DOHH2 (cell line): ENCODE data around the gene DPYD.

Experiments used
- H3F3A ChIP-seq: fragments of 200-600 bp; sonication (generic), shearing (Covaris generic); 2 replicates; pipeline ENCODE4 v1.6.0; 2016; ENCODE audit warnings: antibody characterized with exemption, mild to moderate bottlenecking; ENCODE audit not compliant: control insufficient read depth, insufficient read depth
- H3K27ac ChIP-seq: fragments of 200-600 bp; sonication (generic); 2 replicates; pipeline ENCODE4 v1.5.1; 2014; ENCODE audit warnings: low read depth, mild to moderate bottlenecking, low read length, moderate library complexity
- H3K27me3 ChIP-seq: fragments of 200-600 bp; sonication (generic); 2 replicates; pipeline ENCODE4 v1.6.1; 2014; ENCODE audit warnings: mild to moderate bottlenecking, low read length, mixed read lengths; ENCODE audit not compliant: control insufficient read depth
- H3K36me3 ChIP-seq: fragments of 200-600 bp; sonication (generic); 2 replicates; pipeline ENCODE4 v1.6.1; 2014; ENCODE audit warnings: mild to moderate bottlenecking, low read length, moderate library complexity, mixed read lengths; ENCODE audit not compliant: control insufficient read depth
- H3K4me1 ChIP-seq: fragments of 200-600 bp; sonication (generic); 2 replicates; pipeline ENCODE4 v1.6.1; 2014; ENCODE audit warnings: mild to moderate bottlenecking, low read length, mixed read lengths; ENCODE audit not compliant: control insufficient read depth
- H3K4me2 ChIP-seq: fragments of 200-600 bp; sonication (generic); 2 replicates; pipeline ENCODE4 v1.6.0; 2014; ENCODE audit warnings: mild to moderate bottlenecking, low read length, moderate library complexity
- H3K4me3 ChIP-seq: fragments of 200-600 bp; sonication (generic); 2 replicates; pipeline ENCODE4 v1.5.1; 2014; ENCODE audit warnings: mild to moderate bottlenecking, low read length, mixed read lengths
- H3K79me2 ChIP-seq: fragments of 200-600 bp; sonication (generic); 2 replicates; pipeline ENCODE4 v1.6.1; 2014; ENCODE audit warnings: mild to moderate bottlenecking, low read length, mixed read lengths; ENCODE audit not compliant: control insufficient read depth
- H3K9me2 ChIP-seq: fragments of 200-600 bp; sonication (generic); replicated peaks from 2 replicates; pipeline ENCODE4 v1.6.1; 2014; ENCODE audit warnings: mild to moderate bottlenecking, low read length, mixed read lengths; ENCODE audit not compliant: control insufficient read depth
- H3K9me3 ChIP-seq: fragments of 200-600 bp; sonication (generic); 2 replicates; pipeline ENCODE4 v1.6.1; 2014; ENCODE audit warnings: antibody characterized with exemption, low read length, mixed read lengths; ENCODE audit not compliant: control insufficient read depth, insufficient read depth
- H4K20me1 ChIP-seq: fragments of 200-600 bp; sonication (generic); 2 replicates; pipeline ENCODE4 v1.6.0; 2014; ENCODE audit warnings: low read depth, mild to moderate bottlenecking, antibody characterized with exemption, low read length, moderate library complexity; ENCODE audit not compliant: control insufficient read depth, insufficient read depth
- CTCF ChIP-seq: fragments of 200-600 bp; sonication (generic); IDR thresholded peaks from one replicate; pipeline ENCODE4 v1.5.1; 2014; ENCODE audit warnings: antibody characterized with exemption, mild to moderate bottlenecking, low read depth, low read length; ENCODE audit not compliant: poor library complexity, severe bottlenecking
- EZH2phosphoT487 ChIP-seq: fragments of 200-600 bp; sonication (generic); IDR thresholded peaks from 2 replicates; pipeline ENCODE4 v1.6.1; 2017; ENCODE audit warnings: borderline replicate concordance, mild to moderate bottlenecking, antibody characterized with exemption, low read length, moderate library complexity, mixed read lengths

DPYD gene

GRCh38 chr1:97379387-97380075, 541.3 kb downstream of the DPYD start:
- TF ChIP-seq EZH2phosphoT487 (no peak), CTCF (no peak)
- H3K4me1 ChIP-seq = no peaks in the 10 kb centered on the region
- no peaks in the 10 kb centered on the region for H3K9me3 ChIP-seq
- no peak overlapping the region for H3K4me3 ChIP-seq
- no peaks in the 10 kb centered on the region for H3K79me2 ChIP-seq
- no peak overlapping the region for H3K27ac ChIP-seq
- no peaks in the 10 kb centered on the region for H3K27me3 ChIP-seq
- H3F3A ChIP-seq = no peaks in the 10 kb centered on the region
- H3K9me2 ChIP-seq = no peaks in the 10 kb centered on the region; the same call in 1 of the 2 replicates
- H4K20me1 ChIP-seq = no peaks in the 10 kb centered on the region
- no peak overlapping the region for H3K4me2 ChIP-seq
- no peaks in the 10 kb centered on the region for H3K36me3 ChIP-seq

GRCh38 chr1:97378596-97378995, 542.2 kb downstream of the DPYD start:
- H3K4me2 ChIP-seq = no peak overlapping the region
- TF ChIP-seq CTCF = no peak
- no peak for TF ChIP-seq EZH2phosphoT487
- no peaks in the 10 kb centered on the region for H3K36me3 ChIP-seq
- no peak overlapping the region for H3K27ac ChIP-seq
- no peaks in the 10 kb centered on the region for H4K20me1 ChIP-seq
- no peaks in the 10 kb centered on the region; the same call in 1 of the 2 replicates for H3K9me2 ChIP-seq
- no peaks in the 10 kb centered on the region for H3K27me3 ChIP-seq
- no peak overlapping the region for H3K4me3 ChIP-seq
- no peaks in the 10 kb centered on the region for H3K79me2 ChIP-seq
- no peaks in the 10 kb centered on the region for H3F3A ChIP-seq
- H3K9me3 ChIP-seq = no peaks in the 10 kb centered on the region
- H3K4me1 ChIP-seq = no peaks in the 10 kb centered on the region

GRCh38 chr1:97377432-97378034, 543.3 kb downstream of the DPYD start:
- Histone ChIP-seq H3F3A (no peaks in the 10 kb centered on the region), H3K27me3 (no peaks in the 10 kb centered on the region)

More at GRCh38 chr1:97377432-97378034, 543.3 kb downstream of the DPYD start:
- no peaks in the 10 kb centered on the region for H4K20me1 ChIP-seq
- no peak for TF ChIP-seq CTCF
- H3K9me2 ChIP-seq = no peaks in the 10 kb centered on the region; the same call in 1 of the 2 replicates
- no peaks in the 10 kb centered on the region for H3K4me1 ChIP-seq
- no peaks in the 10 kb centered on the region for H3K79me2 ChIP-seq
- H3K4me3 ChIP-seq = no peak overlapping the region
- no peak overlapping the region for H3K27ac ChIP-seq
- no peaks in the 10 kb centered on the region for H3K9me3 ChIP-seq
- no peaks in the 10 kb centered on the region for H3K36me3 ChIP-seq
- no peak overlapping the region for H3K4me2 ChIP-seq
